OCI-LY1 (cell line): ENCODE results near the gene HAND2.

Source experiments
- H2AFZ ChIP-seq: fragments of 200-600 bp; sonication (generic), shearing (Covaris generic); 2 replicates; pipeline ENCODE4 v1.6.0; 2014; ENCODE audit warnings: antibody characterized with exemption, mild to moderate bottlenecking, low read length
- H3F3A ChIP-seq: fragments of 200-600 bp; sonication (generic), shearing (Covaris generic); 2 replicates; pipeline ENCODE4 v1.6.0; 2014; ENCODE audit warnings: mild to moderate bottlenecking, antibody characterized with exemption, low read length, moderate library complexity; ENCODE audit not compliant: insufficient read depth
- H3K27ac ChIP-seq: fragments of 200-600 bp; sonication (generic); 2 replicates; pipeline ENCODE4 v1.5.1; 2014; ENCODE audit warnings: low read length, mixed run types, mild to moderate bottlenecking, low read depth; ENCODE audit not compliant: poor library complexity, severe bottlenecking
- H3K27me3 ChIP-seq: fragments of 200-600 bp; sonication (generic); 2 replicates; pipeline ENCODE4 v1.6.0; 2014; ENCODE audit warnings: antibody characterized with exemption, mild to moderate bottlenecking, low read length, moderate library complexity; ENCODE audit not compliant: insufficient read depth
- H3K36me3 ChIP-seq: fragments of 200-600 bp; sonication (generic); 2 replicates; pipeline ENCODE4 v1.6.1; 2014; ENCODE audit warnings: mild to moderate bottlenecking, antibody characterized with exemption, low read length, moderate library complexity, mixed read lengths; ENCODE audit not compliant: insufficient read depth
- H3K4me1 ChIP-seq: fragments of 200-600 bp; sonication (generic); 2 replicates; pipeline ENCODE4 v1.5.1; 2014; ENCODE audit warnings: mild to moderate bottlenecking, low read length, moderate library complexity; ENCODE audit not compliant: insufficient read depth, severe bottlenecking
- H3K4me2 ChIP-seq: fragments of 200-600 bp; sonication (generic), shearing (Covaris generic); 2 replicates; pipeline ENCODE4 v1.6.1; 2014; ENCODE audit warnings: low read length
- H3K4me3 ChIP-seq: fragments of 200-600 bp; sonication (generic); 2 replicates; pipeline ENCODE4 v1.5.1; 2014; ENCODE audit warnings: low read length, low read depth, mild to moderate bottlenecking, mixed read lengths; ENCODE audit not compliant: poor library complexity, severe bottlenecking
- H3K79me2 ChIP-seq: fragments of 200-600 bp; shearing (Covaris generic); 2 replicates; pipeline ENCODE4 v1.6.1; 2016; ENCODE audit warnings: mixed run types, low read length, mixed read lengths; ENCODE audit not compliant: insufficient read depth
- H3K9ac ChIP-seq: fragments of 200-600 bp; sonication (generic), shearing (Covaris generic); 2 replicates; pipeline ENCODE4 v1.6.1; 2014; ENCODE audit warnings: mild to moderate bottlenecking, low read length, mixed read lengths
- H3K9me2 ChIP-seq: fragments of 200-600 bp; sonication (generic), shearing (Covaris generic); 2 replicates; pipeline ENCODE4 v1.6.1; 2014; ENCODE audit warnings: low read depth, mild to moderate bottlenecking, low read length, mixed read lengths
- H3K9me3 ChIP-seq: fragments of 200-600 bp; shearing (Covaris generic); 2 replicates; pipeline ENCODE4 v1.6.1; 2014; ENCODE audit warnings: low read length, mixed read lengths
- H4K20me1 ChIP-seq: fragments of 200-600 bp; sonication (generic), shearing (Covaris generic); 2 replicates; pipeline ENCODE4 v1.6.0; 2016; ENCODE audit warnings: mild to moderate bottlenecking, low read length; ENCODE audit not compliant: insufficient read depth
- EZH2 ChIP-seq: fragments of 200-600 bp; sonication (generic), shearing (Covaris generic); IDR thresholded peaks from 2 replicates; pipeline ENCODE4 v1.8.0; 2017; ENCODE audit warnings: borderline replicate concordance, mixed run types, mild to moderate bottlenecking, antibody characterized with exemption, low read length, moderate library complexity, mixed read lengths
- TF ChIP-seq, protein P1 (sequence below): fragments of 200-600 bp; sonication (generic), shearing (Covaris generic); IDR thresholded peaks from 2 replicates; pipeline ENCODE4 v1.5.1; 2017; ENCODE audit warnings: mild to moderate bottlenecking, antibody characterized with exemption, low read length, moderate library complexity, mixed read lengths

HAND2 gene

DNA sequence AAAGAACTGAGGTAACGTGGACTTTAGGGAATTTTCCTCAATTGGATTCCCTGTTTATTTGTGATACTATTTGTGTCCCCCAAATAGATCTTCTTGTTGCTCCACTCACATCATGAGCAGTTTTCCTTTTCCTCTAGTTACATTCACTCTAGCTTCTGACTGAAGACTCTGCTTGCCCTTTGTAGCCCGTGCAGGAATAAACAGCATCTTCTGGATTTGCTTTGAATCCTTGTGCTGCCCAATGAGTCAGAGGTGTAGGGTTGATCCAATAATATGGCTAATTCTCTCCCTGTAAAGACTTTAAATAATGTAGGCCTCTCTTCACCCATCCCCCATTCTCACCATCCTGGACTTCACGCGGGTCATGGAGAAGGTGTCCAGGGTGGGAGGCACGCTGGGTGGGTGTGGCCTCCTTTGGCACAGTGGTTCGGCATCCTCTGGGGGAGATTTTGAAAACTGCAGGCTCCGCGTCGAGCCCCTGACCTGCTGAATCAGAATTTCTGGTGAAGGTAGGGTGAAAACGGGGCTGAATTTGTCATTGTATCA is 9.0 kb downstream of the HAND2 start:
- Histone ChIP-seq H3K9me2 (no peaks in the 10 kb centered on the region), H3K79me2 (no peaks in the 10 kb centered on the region), H3K9ac (no peak overlapping the region), H2AFZ (no peak overlapping the region), H4K20me1 (no peaks in the 10 kb centered on the region), H3K4me1 (no peaks in the 10 kb centered on the region), H3K4me2 (no peak overlapping the region), H3K4me3 (no peak overlapping the region), H3K36me3 (no peaks in the 10 kb centered on the region), H3K27ac (no peak overlapping the region), H3K9me3 (no peaks in the 10 kb centered on the region), H3F3A (no peaks in the 10 kb centered on the region), H3K27me3 (0 out of 2 replicates have a peak, but pooled peaks cover under 1% of the 10 kb centered on the region)
- no peak for TF ChIP-seq EZH2
- TF ChIP-seq, protein P1, sequence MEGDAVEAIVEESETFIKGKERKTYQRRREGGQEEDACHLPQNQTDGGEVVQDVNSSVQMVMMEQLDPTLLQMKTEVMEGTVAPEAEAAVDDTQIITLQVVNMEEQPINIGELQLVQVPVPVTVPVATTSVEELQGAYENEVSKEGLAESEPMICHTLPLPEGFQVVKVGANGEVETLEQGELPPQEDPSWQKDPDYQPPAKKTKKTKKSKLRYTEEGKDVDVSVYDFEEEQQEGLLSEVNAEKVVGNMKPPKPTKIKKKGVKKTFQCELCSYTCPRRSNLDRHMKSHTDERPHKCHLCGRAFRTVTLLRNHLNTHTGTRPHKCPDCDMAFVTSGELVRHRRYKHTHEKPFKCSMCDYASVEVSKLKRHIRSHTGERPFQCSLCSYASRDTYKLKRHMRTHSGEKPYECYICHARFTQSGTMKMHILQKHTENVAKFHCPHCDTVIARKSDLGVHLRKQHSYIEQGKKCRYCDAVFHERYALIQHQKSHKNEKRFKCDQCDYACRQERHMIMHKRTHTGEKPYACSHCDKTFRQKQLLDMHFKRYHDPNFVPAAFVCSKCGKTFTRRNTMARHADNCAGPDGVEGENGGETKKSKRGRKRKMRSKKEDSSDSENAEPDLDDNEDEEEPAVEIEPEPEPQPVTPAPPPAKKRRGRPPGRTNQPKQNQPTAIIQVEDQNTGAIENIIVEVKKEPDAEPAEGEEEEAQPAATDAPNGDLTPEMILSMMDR: no peak

DNA sequence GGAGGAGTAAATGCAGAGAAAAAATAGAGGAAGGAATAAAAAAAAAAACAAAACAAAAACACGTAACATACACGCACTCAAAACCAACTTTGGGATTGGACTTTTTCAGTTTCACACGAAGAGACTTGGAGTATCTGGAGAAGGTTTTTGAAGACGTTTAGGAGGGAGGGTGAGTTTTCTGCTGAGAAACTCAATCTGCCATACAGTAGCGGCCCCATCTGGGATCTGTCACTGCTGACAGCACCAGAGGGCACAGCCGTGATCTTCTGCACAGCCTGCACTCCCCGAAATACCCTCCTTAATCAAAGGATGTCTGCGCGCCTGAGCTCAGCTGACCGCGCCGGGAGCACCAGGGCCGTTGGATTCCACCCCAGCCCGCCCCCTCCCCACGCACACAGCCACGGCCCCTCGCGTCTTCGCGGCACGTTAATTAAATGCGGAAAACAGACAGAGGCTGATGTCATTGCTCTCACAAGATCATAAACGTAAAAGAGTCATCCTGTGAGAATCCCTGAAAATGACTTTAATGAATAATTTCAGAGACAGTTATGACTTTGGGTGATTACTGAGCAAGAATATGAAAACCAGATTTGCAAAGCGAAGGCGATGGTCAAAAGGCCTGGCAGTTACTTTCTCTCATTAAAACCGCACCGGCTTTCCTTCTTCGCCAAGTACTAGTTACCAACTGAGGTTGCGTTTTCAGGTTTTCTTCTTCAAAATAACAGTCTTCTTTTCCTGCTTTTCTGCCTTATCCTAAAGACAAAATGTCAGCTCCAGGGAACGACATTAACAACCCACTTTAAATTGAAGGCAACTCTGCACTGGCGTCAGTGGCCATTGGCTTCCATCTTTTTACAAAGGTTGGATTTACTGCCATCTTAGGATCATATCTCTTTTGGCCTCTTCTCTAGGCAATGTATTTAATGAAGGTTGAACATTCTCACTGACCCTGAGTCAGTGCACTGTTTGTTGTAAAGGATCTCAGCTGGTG is 10.6 kb downstream of the HAND2 start:
- Histone ChIP-seq H3K27ac (no peak overlapping the region), H2AFZ (no peak overlapping the region), H3K4me1 (no peaks in the 10 kb centered on the region), H4K20me1 (no peaks in the 10 kb centered on the region), H3K4me2 (no peak overlapping the region), H3K79me2 (no peaks in the 10 kb centered on the region), H3K9me2 (no peaks in the 10 kb centered on the region), H3K4me3 (no peak overlapping the region), H3K9ac (no peak overlapping the region), H3F3A (no peaks in the 10 kb centered on the region), H3K27me3 (no peaks in the 10 kb centered on the region), H3K36me3 (no peaks in the 10 kb centered on the region), H3K9me3 (no peaks in the 10 kb centered on the region)
- TF ChIP-seq, protein P1: no peak
- no peak for TF ChIP-seq EZH2

DNA sequence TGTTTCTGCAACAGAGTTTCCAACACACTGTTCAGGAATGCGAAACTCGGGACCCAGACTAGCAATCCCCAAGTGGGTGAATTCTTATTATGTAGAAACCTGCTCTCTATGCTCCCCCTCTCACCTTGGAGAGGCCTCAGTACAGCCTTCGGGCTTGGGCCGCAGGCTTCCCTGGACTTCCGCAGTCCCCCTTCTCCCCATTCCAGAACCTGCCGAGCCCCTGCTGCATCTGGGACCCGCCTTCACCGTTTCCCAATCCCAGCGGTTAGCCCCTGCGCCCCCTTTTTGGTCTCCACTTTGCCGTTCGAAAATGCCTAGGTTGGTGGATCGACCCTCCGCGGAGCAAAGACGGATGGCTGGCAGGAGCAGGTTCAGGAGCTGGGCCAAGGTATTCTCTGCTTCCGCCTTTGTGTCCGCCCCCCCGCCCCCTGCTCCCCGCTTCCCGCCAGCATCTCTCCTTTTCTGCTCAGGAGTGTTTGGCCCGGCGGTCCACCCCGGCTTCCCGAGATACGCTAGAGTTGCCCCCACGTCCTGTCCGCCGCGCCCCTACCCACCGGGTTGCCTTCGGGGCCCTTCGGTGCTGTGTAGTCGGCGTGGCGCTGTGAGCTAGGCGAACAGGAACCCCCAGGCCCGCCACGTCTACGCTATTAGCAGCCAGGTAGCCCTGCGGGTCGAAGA is 11.5 kb downstream of the HAND2 start:
- Histone ChIP-seq H3K9me2 (no peaks in the 10 kb centered on the region), H3K4me1 (no peaks in the 10 kb centered on the region), H3F3A (no peaks in the 10 kb centered on the region), H4K20me1 (no peaks in the 10 kb centered on the region), H3K9ac (no peak overlapping the region), H3K27ac (no peak overlapping the region), H2AFZ (no peak overlapping the region), H3K36me3 (no peaks in the 10 kb centered on the region), H3K27me3 (no peaks in the 10 kb centered on the region), H3K9me3 (no peaks in the 10 kb centered on the region), H3K4me2 (no peak overlapping the region), H3K79me2 (no peaks in the 10 kb centered on the region), H3K4me3 (no peak overlapping the region)
- no peak for TF ChIP-seq EZH2
- TF ChIP-seq, protein P1: no peak
